Measurements from ENCODE around the gene PLK2. TPM values are rescaled to one million over a fixed set of nuclear protein-coding genes. Genes with fewer than 3 reads are reported as not detected.

Gene PLK2
- total and polyA plus RNA-seq, 9 of the 15 experiments (the other 6 are each of a cell fraction or from before 2014, with no cell fraction given) = 0.58 TPM; not detected in 8

DNA sequence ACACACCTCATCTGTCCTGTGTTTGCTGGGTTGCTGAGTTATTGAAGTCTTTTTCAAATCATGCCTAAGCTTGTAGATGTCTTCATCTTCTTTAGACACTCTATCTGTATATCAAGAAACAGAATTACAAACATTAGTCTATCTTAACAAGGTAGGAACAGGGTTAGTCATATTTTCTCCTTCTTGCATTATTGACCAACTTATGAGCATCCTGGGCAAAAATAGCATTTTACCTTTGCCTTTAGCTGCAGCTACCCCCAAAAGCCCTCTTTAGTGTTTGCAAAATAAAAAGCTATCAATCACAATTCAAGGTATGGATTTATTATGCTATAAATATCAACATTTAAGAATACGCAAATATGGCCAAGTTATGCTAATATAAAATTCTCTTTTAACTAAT, 3.4 kb downstream of the PLK2 start:
- intact Hi-C loops (cut with micrococcal nuclease) = no loop called here
- Histone ChIP-seq H4K20me1 (replicated peaks; ENCODE audit: control insufficient read depth, insufficient read depth, low read length) (no peaks in the 10 kb centered on the region), H3K27ac (ENCODE audit: extremely low read depth, low read depth, low read length) (no peak overlapping the region), H3K9me3 (replicated peaks; ENCODE audit: control insufficient read depth, insufficient read depth, low read depth, low read length) (no peaks in the 10 kb centered on the region), H3K4me1 (replicated peaks in 1 of 2; ENCODE audit: control insufficient read depth in 2 of 2, insufficient read depth in 2 of 2, low read length in 2 of 2) (peaks cover 0 to 12% of the 10 kb centered on the region in 2 experiments; a peak in 1 of 5 replicates), H3K4me2 (ENCODE audit: insufficient read depth, low read length) (no peak overlapping the region), H3K9ac (ENCODE audit: insufficient read depth in 1 of 2, low read depth in 2 of 2, low read length in 2 of 2) (no peak overlapping the region), H3K36me3 (ENCODE audit: control insufficient read depth, insufficient read depth, low read length) (no peaks in the 10 kb centered on the region), H3K27me3 (ENCODE audit: control insufficient read depth in 2 of 2, insufficient read depth in 2 of 2, low read length in 2 of 2) (no peaks in the 10 kb centered on the region), H3K4me3 (no peak overlapping the region), H3K9me1 (ENCODE audit: control insufficient read depth, insufficient read depth, low read length) (no peaks in the 10 kb centered on the region), H2AFZ (ENCODE audit: low read depth, low read length) (no peak overlapping the region), H3K79me2 (ENCODE audit: control insufficient read depth, insufficient read depth, low read length) (no peaks in the 10 kb centered on the region)
- ATAC-seq (no peak), FAIRE-seq (no peak), DNase-seq (ENCODE audit: extremely low read depth in 1 of 4, low spot score in 3 of 4) (no peak)
- BruUV-seq (replicated peaks) = no TSS peak
- ChIA-PET CTCF (ENCODE audit: low intra/inter-chr PET ratio) (no interaction called here), POLR2A (no interaction called here)
- no peak for TF ChIP-seq FOXK2 (conservative IDR thresholded peaks at IDR 0.05 in 1 of 2, IDR thresholded peaks at IDR 0.05 in 1 of 2; ENCODE audit: low read depth in 2 of 2)
- no peak for TF ChIP-seq GABPA (tag; conservative IDR thresholded peaks at IDR 0.05; ENCODE audit: low read depth)
- TF ChIP-seq, protein P1, sequence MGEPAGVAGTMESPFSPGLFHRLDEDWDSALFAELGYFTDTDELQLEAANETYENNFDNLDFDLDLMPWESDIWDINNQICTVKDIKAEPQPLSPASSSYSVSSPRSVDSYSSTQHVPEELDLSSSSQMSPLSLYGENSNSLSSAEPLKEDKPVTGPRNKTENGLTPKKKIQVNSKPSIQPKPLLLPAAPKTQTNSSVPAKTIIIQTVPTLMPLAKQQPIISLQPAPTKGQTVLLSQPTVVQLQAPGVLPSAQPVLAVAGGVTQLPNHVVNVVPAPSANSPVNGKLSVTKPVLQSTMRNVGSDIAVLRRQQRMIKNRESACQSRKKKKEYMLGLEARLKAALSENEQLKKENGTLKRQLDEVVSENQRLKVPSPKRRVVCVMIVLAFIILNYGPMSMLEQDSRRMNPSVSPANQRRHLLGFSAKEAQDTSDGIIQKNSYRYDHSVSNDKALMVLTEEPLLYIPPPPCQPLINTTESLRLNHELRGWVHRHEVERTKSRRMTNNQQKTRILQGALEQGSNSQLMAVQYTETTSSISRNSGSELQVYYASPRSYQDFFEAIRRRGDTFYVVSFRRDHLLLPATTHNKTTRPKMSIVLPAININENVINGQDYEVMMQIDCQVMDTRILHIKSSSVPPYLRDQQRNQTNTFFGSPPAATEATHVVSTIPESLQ (CRISPR knock-in tag; IDR thresholded peaks at IDR 0.05) = no peak
- TF ChIP-seq ZNF224 (CRISPR knock-in tag; IDR thresholded peaks at IDR 0.05) = no peak
- no peak for TF ChIP-seq KLF6 (CRISPR knock-in tag; IDR thresholded peaks at IDR 0.05; ENCODE audit: borderline replicate concordance)
- TF ChIP-seq ZNF197 (CRISPR knock-in tag; IDR thresholded peaks at IDR 0.05; ENCODE audit: low read depth) = no peak
- no peak for TF ChIP-seq EWSR1 (IDR thresholded peaks at IDR 0.05; ENCODE audit: borderline replicate concordance, low read depth, partially characterized antibody)
- TF ChIP-seq, protein P2, sequence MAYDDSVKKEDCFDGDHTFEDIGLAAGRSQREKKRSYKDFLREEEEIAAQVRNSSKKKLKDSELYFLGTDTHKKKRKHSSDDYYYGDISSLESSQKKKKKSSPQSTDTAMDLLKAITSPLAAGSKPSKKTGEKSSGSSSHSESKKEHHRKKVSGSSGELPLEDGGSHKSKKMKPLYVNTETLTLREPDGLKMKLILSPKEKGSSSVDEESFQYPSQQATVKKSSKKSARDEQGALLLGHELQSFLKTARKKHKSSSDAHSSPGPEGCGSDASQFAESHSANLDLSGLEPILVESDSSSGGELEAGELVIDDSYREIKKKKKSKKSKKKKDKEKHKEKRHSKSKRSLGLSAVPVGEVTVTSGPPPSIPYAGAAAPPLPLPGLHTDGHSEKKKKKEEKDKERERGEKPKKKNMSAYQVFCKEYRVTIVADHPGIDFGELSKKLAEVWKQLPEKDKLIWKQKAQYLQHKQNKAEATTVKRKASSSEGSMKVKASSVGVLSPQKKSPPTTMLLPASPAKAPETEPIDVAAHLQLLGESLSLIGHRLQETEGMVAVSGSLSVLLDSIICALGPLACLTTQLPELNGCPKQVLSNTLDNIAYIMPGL (CRISPR knock-in tag; IDR thresholded peaks at IDR 0.05) = no peak
- no peak for TF ChIP-seq MCM2 (IDR thresholded peaks at IDR 0.05; ENCODE audit: low read depth)
- TF ChIP-seq, protein P3, sequence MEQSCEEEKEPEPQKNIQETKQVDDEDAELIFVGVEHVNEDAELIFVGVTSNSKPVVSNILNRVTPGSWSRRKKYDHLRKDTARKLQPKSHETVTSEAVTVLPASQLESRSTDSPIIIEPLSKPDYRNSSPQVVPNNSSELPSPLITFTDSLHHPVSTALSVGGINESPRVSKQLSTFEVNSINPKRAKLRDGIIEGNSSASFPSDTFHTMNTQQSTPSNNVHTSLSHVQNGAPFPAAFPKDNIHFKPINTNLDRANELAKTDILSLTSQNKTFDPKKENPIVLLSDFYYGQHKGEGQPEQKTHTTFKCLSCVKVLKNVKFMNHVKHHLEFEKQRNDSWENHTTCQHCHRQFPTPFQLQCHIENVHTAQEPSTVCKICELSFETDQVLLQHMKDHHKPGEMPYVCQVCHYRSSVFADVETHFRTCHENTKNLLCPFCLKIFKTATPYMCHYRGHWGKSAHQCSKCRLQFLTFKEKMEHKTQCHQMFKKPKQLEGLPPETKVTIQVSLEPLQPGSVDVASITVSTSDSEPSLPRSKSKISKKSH (CRISPR knock-in tag; IDR thresholded peaks at IDR 0.05) = no peak
- TF ChIP-seq ZNF589 (CRISPR knock-in tag; IDR thresholded peaks at IDR 0.05; ENCODE audit: low read depth) = no peak
- TF ChIP-seq DLX4 (CRISPR knock-in tag; IDR thresholded peaks at IDR 0.05) = no peak
- no peak for TF ChIP-seq TCF15 (CRISPR knock-in tag; IDR thresholded peaks at IDR 0.05)
- no peak for TF ChIP-seq KDM5B (IDR thresholded peaks at IDR 0.05; ENCODE audit: insufficient replicate concordance, low read depth, low read length)
- TF ChIP-seq, protein P4, sequence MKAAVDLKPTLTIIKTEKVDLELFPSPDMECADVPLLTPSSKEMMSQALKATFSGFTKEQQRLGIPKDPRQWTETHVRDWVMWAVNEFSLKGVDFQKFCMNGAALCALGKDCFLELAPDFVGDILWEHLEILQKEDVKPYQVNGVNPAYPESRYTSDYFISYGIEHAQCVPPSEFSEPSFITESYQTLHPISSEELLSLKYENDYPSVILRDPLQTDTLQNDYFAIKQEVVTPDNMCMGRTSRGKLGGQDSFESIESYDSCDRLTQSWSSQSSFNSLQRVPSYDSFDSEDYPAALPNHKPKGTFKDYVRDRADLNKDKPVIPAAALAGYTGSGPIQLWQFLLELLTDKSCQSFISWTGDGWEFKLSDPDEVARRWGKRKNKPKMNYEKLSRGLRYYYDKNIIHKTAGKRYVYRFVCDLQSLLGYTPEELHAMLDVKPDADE (conservative IDR thresholded peaks at IDR 0.05; ENCODE audit: control insufficient read depth, low read depth, low read length) = no peak
- in situ Hi-C loops (cut with MboI) = loop anchor here (25.0 kb wide), 2 partner anchors 669 to 969 kb away; partner anchors contain the start of gene ACTBL2
- 20% methylated on average over 1 of the region's 1 CpG for WGBS (ENCODE audit: insufficient coverage, low coverage, missing lambda C conversion rate)
